ENCODE results near the gene RBBP8NL.

RBBP8NL gene, protein sequence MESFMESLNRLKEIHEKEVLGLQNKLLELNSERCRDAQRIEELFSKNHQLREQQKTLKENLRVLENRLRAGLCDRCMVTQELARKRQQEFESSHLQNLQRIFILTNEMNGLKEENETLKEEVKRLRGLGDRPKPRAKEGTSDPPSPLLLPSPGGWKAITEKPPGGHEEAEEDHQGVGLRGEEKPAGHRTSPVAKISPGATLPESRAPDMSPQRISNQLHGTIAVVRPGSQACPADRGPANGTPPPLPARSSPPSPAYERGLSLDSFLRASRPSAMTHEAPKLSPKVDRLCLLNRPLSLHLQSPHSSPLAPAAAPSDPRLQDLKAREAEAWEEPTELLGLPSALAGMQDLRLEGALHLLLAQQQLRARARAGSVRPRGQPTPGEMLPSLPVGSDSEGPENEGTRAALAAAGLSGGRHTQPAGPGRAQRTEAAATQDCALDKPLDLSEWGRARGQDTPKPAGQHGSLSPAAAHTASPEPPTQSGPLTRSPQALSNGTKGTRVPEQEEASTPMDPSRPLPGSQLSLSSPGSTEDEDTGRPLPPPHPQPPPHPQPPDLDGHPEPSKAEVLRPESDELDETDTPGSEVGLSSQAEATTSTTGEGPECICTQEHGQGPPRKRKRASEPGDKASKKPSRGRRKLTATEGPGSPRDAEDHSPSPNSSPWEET

GRCh38 chr20:62427172-62428001, at the start of gene RBBP8NL:
RBBP8NL (minus strand) TSS chr20:62427539; CDS start chr20:62419647, 7,892 bp downstream.
- no peaks in the 10 kb centered on the region for H3K9me3 ChIP-seq
- in situ Hi-C loops (cut with MboI; ENCODE audit: low sequenced_read_pairs) = no loop called here
- no peaks in the 10 kb centered on the region for H3K4me1 ChIP-seq
- no peaks in the 10 kb centered on the region for H3K27me3 ChIP-seq (ENCODE audit: low read depth)
- no peaks in the 10 kb centered on the region for H3K36me3 ChIP-seq (replicated peaks)
- no peak for DNase-seq (ENCODE audit: low spot score in 2 of 2)
- H3K4me3 ChIP-seq = no peak within 1 kb of the TSS

DNA sequence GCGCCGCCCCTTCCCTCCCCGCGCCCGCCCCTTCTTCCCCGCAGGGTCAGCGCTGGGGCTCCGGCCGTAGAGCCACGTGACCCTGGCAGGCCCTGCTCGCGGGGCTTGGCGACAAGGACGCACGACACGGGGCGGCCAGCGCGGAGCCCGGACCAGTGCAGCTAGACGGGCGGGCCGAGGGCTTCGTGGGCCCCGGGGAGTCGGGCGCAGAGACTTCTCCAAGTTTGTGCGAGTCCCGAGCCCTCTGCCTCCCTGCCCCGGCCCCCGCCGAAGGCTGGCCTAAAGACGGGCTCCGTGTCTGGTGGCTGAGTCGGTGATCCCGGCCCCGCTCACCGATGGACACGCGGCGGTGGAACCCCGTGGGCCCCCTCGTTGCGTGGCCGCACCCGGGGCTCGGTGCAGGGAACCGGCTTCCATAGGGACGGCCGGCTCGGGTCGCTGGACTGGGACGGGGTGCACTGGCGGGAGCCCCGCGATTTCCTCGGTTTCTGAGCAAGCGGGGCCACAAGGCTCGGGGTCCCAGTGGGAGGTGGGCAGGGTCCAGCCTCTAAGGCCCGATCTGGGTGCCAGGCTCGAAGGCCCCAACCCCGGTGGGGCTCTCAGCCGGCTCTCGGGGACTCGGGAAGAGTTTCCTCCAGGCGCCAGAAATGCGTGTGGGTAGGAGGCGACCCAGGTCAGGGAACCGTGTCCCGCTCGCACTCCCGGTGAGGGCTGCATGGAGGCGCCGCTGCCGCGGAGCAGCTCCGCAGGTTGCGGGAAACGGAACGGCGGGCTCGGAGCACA, 48.9 kb upstream of the RBBP8NL start:
- H3K9me3 ChIP-seq = no peaks in the 10 kb centered on the region
- peak in 1 of 2 experiments; percentile 33 for DNase-seq (ENCODE audit: low spot score in 2 of 2)
- peak overlapping the region; percentile 9 for H3K4me3 ChIP-seq
- H3K36me3 ChIP-seq (replicated peaks) = no peaks in the 10 kb centered on the region
- H3K27me3 ChIP-seq (ENCODE audit: low read depth) = peaks cover 62% of the 10 kb centered on the region
- in situ Hi-C loops (cut with MboI; ENCODE audit: low sequenced_read_pairs) = no loop called here
- H3K4me1 ChIP-seq = no peaks in the 10 kb centered on the region

DNA sequence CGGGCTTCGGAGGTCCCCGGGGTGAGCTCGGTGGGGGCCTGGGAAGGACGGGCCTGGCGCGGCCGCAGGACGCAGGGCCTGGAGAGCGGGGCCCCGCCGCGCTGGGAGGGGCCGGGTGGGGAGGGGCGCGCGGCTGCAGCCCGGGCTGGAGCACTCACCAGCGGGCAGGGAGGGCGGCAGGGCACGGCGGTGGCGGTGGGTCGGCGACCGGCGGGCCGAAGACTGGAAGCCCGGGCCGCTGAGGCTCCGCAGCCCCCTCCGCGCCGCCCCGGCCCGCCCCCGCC, 48.4 kb upstream of the RBBP8NL start, which contains the start of gene GATA5:
Gene GATA5, minus strand, starts transcription at position 224 of the 284 bp plus-strand sequence. CDS start 474 bp downstream, outside the sequence.
- in situ Hi-C loops (cut with MboI; ENCODE audit: low sequenced_read_pairs) = no loop called here
- no peaks in the 10 kb centered on the region for H3K36me3 ChIP-seq (replicated peaks)
- H3K9me3 ChIP-seq = no peaks in the 10 kb centered on the region
- H3K4me3 ChIP-seq = peak within 1 kb of the TSS; percentile 14
- no peaks in the 10 kb centered on the region for H3K4me1 ChIP-seq
- H3K27me3 ChIP-seq (ENCODE audit: low read depth) = peaks cover 65% of the 10 kb centered on the region
- DNase-seq (ENCODE audit: low spot score in 2 of 2) = no peak

GRCh38 chr20:62475027-62475771, 47.9 kb upstream of the RBBP8NL start:
- peak overlapping the region; percentile 14 for H3K4me3 ChIP-seq

DNA sequence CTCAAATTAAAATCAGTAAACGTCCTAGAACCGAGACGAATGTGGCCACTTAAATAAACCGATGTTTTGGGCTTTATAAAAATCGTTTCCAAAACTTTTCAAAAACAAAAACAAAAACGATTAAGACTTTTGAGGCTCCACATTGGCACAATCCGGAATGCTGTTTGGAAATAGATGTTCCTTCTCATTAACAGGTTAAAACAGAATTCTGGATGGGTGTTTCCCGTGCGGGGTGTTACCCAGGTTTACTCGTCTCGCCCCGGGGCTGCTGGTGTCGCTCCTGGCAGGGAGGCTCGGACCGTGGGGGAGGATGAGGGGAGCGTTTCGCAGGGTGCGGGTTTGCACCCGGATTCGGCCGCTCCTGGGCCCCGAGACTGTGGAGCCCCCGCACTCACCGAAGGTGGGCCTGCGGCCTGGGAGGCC, 47.3 kb upstream of the RBBP8NL start:
- Histone ChIP-seq H3K9me3 (no peaks in the 10 kb centered on the region), H3K4me1 (no peaks in the 10 kb centered on the region), H3K36me3 (replicated peaks) (no peaks in the 10 kb centered on the region), H3K27me3 (ENCODE audit: low read depth) (peaks cover 75% of the 10 kb centered on the region), H3K4me3 (no peak overlapping the region)
- in situ Hi-C loops (cut with MboI; ENCODE audit: low sequenced_read_pairs) = no loop called here
- DNase-seq (ENCODE audit: low spot score in 2 of 2) = no peak

More at GRCh38 chr20:62475027-62475771, 47.9 kb upstream of the RBBP8NL start:
- no peaks in the 10 kb centered on the region for H3K4me1 ChIP-seq
- peaks cover 71% of the 10 kb centered on the region for H3K27me3 ChIP-seq (ENCODE audit: low read depth)
- no peaks in the 10 kb centered on the region for H3K36me3 ChIP-seq (replicated peaks)
- H3K9me3 ChIP-seq = no peaks in the 10 kb centered on the region
- in situ Hi-C loops (cut with MboI; ENCODE audit: low sequenced_read_pairs) = no loop called here
- DNase-seq (ENCODE audit: low spot score in 2 of 2) = no peak

GRCh38 chr20:62473717-62474603, 46.6 kb upstream of the RBBP8NL start:
- H3K9me3 ChIP-seq = no peaks in the 10 kb centered on the region
- in situ Hi-C loops (cut with MboI; ENCODE audit: low sequenced_read_pairs) = no loop called here
- no peaks in the 10 kb centered on the region for H3K36me3 ChIP-seq (replicated peaks)
- DNase-seq (ENCODE audit: low spot score in 2 of 2) = no peak
- no peak overlapping the region for H3K4me3 ChIP-seq
- no peaks in the 10 kb centered on the region for H3K4me1 ChIP-seq
- peaks cover 74% of the 10 kb centered on the region for H3K27me3 ChIP-seq (ENCODE audit: low read depth)

- in situ Hi-C loops (cut with MboI; ENCODE audit: low sequenced_read_pairs) = no loop called here
- H3K9me3 ChIP-seq = no peaks in the 10 kb centered on the region
Observed at GRCh38 chr20:62472941-62473585, 45.7 kb upstream of the RBBP8NL start.

DNA sequence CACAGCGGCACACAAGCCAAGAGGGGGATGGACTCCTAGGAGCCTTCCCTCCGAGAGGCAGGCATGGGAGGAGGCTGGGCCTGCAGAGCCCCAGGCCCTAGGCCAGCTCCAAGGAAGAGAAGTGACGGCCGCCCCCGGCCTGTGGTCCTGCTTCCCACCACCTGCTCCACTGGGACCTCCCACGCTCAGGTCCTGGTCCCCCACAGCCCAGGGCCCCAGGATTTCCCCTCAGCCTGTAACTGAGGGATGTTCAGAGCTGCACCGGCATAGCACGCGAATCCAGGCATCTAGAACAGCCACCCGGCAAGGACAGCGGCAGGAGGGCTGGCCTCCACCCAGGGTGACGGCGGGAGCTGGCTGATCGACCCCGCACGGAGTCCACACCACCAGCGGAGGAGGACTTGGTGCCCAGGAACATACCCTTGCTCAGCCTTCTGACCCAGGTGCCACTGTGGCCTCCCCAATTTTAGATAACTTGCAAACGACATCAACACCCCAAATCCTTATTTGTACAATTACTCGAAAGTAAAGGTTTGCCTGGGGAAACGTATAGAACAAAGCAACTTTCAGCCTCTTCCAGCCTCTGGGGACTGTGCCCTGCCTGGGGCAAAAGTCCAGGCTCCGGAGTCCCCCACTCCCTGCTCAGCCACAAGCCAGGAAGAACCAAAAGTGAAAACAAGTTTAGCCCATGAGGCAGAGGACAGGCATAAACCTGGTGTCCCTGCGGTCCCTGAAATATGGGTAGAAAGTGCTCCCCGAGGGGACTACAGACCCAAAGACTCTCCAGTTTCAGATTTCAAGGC, 45.0 kb upstream of the RBBP8NL start:
- Histone ChIP-seq H3K36me3 (replicated peaks) (no peaks in the 10 kb centered on the region), H3K9me3 (no peaks in the 10 kb centered on the region), H3K4me1 (no peaks in the 10 kb centered on the region), H3K27me3 (ENCODE audit: low read depth) (peaks cover 57% of the 10 kb centered on the region), H3K4me3 (no peak overlapping the region)
- DNase-seq (ENCODE audit: low spot score in 2 of 2) = no peak
- in situ Hi-C loops (cut with MboI; ENCODE audit: low sequenced_read_pairs) = no loop called here

More at GRCh38 chr20:62472941-62473585, 45.7 kb upstream of the RBBP8NL start:
- no peak for DNase-seq (ENCODE audit: low spot score in 2 of 2)
- Histone ChIP-seq H3K27me3 (ENCODE audit: low read depth) (peaks cover 65% of the 10 kb centered on the region), H3K4me3 (no peak overlapping the region), H3K36me3 (replicated peaks) (no peaks in the 10 kb centered on the region), H3K4me1 (no peaks in the 10 kb centered on the region)

DNA sequence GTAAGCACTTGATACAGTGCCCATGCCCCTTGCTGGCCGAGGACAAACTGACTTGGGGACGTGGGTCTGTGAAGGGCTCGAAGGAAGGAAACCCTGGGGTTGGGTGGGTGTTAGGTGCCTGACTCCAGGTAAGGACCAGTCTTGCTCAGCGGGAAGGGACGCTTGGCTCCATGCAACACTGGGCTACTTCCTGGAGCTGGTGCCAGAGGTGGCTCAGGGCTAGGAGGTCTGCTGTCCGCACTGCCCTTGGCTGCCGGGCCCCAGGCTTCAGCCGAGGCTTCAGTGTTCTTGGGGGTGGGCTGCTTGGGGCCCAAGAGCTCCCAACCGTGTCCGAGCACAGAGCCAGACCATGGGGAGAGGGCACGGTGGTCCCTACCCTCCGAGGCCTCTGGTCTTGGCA, 43.1 kb upstream of the RBBP8NL start:
- H3K4me3 ChIP-seq = no peak overlapping the region
- H3K9me3 ChIP-seq = no peaks in the 10 kb centered on the region
- no peaks in the 10 kb centered on the region for H3K4me1 ChIP-seq
- DNase-seq (ENCODE audit: low spot score in 2 of 2) = no peak
- in situ Hi-C loops (cut with MboI; ENCODE audit: low sequenced_read_pairs) = no loop called here
- H3K36me3 ChIP-seq (replicated peaks) = no peaks in the 10 kb centered on the region
- H3K27me3 ChIP-seq (ENCODE audit: low read depth) = peaks cover 53% of the 10 kb centered on the region

DNA sequence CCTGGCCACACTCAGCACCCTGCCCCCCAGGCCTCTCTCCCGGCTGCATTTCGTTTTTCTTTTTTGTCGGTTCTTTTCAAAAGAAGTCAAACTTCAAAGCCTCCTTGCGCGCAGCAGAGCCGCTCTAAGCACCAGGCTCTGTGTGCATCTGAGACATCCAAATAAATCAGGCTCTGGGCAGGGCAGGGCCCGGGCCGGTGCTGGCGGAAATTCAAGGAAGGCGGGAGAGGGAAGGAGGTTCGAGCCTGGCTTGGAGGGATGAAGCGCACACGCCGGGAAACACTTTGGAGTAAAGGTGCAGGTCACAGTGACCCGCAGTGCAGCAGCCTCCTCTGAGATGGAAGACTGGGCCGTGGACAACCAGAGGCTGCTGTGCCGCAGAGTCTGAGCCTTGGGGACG, 42.7 kb upstream of the RBBP8NL start:
- in situ Hi-C loops (cut with MboI; ENCODE audit: low sequenced_read_pairs) = no loop called here
- no peak for DNase-seq (ENCODE audit: low spot score in 2 of 2)
- Histone ChIP-seq H3K4me1 (no peaks in the 10 kb centered on the region), H3K27me3 (ENCODE audit: low read depth) (peaks cover 48% of the 10 kb centered on the region), H3K36me3 (replicated peaks) (no peaks in the 10 kb centered on the region), H3K9me3 (no peaks in the 10 kb centered on the region), H3K4me3 (no peak overlapping the region)

GRCh38 chr20:62469352-62469751, 42.0 kb upstream of the RBBP8NL start:
- in situ Hi-C loops (cut with MboI; ENCODE audit: low sequenced_read_pairs) = no loop called here
- Histone ChIP-seq H3K4me3 (no peak overlapping the region), H3K36me3 (replicated peaks) (no peaks in the 10 kb centered on the region), H3K9me3 (no peaks in the 10 kb centered on the region), H3K4me1 (no peaks in the 10 kb centered on the region), H3K27me3 (ENCODE audit: low read depth) (peaks cover 42% of the 10 kb centered on the region)
- DNase-seq (ENCODE audit: low spot score in 2 of 2) = no peak
